Stimulated activated CD4-positive, alpha-beta T cell treated with anti-CD3 and anti-CD28 coated beads, TNF-alpha, amount 100 ng/mL, for 4 hours (primary cell): ENCODE measurements around the gene DTD1.
"Not testable (repeated sequence)": the region's sequence is repeated elsewhere in the genome, so short reads cannot be mapped to it uniquely, and the experiment has no call there.

Experiments
- DNase-seq, 3 experiments: peaks; one replicate each; pipeline ENCODE4 v3.0.0-alpha.2; 2020; ENCODE audit warnings: low read depth in 3 of 3

The DTD1 gene

DNA sequence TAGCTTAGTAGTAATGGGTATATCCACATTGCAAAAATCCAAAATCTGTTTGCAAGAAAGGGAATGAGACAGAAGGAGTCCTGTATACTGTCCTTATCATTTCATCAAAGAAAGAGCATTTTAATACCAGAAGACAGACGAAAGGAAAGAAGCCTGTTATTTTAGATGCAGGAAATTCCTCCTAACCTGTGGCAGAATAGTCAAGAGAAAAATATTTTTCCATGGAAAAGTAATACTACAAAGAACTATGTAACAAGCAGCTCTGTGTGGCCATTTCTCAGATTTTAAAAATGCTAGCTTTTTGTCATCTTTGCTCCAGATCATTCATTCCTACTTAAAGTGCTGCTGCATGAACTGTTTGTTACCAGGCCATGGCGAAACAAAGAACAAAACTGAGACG is 152.9 kb downstream of the DTD1 start:
- no peak for DNase-seq

DNA sequence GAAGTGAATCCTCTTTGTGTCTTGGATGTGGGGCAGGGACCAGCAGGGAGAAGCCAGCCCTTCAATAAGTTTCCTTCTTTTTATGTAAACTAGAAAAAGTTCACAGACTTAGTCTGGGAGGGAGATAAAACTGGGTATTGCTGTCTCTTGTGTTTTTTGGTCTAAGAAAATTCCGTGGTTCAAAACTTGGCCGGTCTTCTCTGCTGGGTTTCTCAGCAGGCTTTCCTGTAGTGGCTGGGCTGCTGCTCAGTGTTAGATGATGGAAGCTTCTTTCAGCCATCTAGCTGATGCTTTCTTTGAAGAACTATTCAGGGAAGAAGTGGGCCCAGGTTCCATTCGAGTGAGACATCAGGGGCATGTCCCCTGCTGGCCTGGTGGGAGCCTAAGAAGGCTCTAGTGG is 155.0 kb downstream of the DTD1 start:
- DNase-seq: no peak

DNA sequence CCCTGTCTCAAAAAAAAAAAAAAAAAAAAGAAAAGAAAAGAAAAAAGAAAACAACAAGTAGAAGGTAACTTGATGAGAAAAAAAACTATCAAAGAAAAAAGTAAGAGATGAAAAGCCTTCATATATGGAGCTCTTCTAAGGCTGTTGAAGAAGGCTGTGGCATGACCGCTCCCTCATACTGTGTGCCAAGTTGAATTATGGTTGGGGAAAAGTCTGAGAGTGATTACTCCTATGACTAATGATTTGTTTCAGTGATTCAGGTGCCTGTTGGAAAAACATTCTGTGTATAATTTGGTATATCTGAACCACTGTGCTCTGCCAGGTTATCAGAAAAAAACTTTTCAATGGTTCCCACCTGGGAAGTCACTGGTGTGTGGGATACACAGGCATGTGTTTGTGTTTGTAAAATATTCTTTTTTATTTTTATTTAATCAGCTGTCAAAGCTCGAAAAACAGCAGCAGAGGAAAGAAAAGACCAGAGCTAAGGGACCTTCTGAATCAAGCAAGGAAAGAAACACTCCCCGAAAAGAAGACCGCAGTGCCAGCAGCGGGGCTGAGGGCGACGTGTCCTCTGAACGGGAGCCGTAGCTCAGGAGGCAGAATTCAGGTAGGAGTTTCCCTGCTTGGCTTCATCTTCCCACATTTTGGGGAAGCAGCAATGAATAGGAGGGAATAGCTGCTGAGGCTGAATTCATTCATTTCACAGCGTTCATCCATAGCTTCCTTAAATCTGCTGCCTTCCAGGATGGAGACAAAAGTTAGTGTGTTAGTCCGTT is 156.0 kb downstream of the DTD1 start:
- no peak for DNase-seq

DNA sequence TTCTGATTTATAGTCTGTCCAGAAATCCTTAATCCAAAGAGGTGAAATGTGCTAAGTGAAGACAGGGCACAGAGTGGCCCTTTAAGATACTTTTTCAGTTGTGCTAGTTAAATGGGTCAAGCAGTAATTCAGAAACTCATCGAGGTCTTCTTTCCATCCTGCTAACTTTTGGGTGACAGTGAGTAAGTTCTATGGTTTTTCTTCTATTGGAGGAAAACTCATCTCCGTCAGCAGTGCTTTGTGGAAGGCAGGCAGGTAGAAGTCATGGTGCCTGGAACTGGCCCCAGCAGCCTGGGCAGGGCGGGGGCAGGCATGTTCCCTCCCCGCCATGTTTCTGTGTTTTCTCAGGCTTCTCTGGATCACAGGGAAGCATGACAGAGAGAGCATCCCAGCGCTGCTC is 159.2 kb downstream of the DTD1 start:
- DNase-seq: no peak

DNA sequence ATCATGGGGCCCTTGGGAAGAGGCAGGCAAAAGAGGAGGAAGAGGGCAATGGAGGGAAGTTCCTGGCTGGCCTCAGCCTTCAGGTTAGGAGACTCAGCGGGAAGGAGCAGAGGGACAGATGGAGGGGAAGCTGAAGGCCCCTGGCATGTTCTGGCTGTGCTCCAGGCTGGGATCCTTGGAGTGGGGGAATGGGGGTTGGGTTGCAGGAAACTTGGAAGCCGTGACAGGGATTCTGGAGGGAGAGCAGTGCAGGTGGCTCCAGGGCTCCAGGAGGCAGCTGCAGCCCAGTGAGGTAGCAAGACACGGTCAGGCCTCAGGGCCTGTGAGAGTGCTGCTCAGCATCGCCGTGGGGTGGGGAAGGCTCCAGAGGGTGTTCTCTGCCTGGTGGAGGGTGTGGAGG is 161.1 kb downstream of the DTD1 start:
- DNase-seq: no peak

DNA sequence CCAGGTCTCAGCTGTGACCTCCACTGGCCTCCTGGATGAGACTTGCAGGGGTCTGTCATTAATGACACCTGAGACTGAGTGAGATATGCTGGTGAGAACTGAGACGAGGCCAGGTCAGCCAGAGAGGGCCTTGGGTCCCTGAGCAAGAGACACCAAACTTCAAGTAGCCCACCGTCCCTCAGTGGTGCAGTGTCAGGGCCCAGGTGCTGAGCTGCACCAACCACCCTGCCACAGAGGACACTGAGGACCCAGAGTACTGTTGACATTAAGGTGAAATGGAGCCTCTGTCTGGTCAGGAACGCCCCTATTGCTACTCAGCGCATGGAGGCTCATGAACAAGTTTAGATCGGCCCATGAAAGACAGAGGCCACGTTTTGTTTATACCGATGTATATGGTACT is 161.7 kb downstream of the DTD1 start:
- DNase-seq: no peak

DNA sequence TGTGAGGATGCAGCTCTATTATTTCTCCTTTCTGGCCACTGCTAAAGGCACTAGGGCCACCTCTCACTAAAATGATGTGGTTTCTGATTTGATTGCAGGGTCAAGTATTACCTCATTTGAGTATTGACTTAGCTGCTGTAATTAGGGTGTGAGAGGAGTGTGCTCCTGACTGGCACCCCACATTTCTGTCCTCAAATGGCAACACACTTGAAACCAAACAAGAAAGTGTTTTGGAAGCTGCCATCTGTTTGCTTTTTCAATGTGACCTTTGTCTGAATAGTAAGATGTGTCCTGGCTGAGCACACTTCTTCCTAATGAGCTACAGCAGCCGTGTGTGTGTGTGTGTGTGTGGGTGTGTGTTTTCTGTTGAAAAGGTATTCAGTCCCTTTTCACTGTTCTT is 162.9 kb downstream of the DTD1 start:
- no peak for DNase-seq

DNA sequence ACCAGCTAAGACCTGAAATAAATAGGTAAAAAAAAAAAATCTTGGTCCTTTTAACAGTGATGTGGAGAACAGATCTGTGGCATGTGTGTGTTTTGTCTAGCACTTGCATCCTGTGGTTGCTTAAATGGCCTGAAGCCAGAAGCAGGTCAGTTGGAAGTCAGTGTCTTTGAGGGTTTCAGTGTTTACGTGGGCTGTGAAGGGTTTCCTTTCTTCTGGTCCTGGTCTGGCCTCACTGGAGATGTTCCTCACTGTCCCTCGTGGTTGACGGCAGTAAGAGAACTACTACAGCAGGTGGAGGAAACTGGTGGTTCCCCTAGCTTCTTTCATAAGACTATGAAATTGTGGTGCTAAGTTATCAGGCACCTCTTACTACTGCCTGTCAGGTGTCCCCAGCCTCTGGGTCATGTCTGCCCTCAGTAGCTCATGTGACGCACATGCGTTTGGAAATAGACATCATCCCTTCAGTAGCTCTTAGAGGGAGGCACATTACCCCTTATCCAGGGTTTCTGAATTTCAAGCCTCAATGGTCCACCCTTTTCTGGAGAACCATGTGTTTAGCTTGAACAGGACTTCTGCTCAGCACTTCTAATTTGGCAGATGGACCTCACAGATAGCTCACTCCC is 166.3 kb downstream of the DTD1 start:
- DNase-seq: no peak

DNA sequence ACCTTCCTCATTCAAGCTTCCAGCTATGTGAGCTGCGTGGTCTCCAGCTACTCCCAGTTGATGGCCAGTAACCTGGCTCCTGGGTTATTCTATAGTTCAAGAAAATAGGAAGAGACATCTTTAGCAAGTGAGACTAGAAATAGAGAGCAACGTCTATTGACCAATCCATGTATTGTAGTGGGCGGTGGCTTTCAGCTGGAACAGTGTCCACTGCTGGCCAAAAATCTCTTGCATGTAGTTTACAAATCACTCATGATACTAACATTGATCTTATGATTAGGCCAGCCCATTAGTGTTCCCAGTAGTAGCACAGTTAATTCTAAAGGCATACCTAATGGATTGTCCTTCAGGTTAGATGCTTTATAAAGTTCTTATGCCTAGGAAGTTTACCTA is 166.8 kb downstream of the DTD1 start:
- no peak for DNase-seq

DNA sequence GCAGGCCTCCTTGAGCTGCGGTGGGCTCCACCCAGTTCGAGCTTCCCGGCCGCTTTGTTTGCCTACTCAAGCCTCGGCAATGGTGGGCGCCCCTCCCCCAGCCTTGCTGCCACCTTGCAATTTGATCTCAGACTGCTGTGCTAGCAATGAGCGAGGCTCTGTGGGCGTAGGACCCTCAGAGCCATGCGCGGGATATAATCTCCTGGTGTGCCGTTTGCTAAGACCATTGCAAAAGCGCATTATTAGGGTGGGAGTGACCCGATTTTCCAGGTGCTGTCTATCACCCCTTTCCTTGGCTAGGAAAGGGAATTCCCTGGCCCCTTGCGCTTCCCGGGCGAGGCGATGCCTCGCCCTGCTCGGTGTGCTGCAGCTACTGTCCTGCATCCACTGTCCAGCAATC is 173.0 kb downstream of the DTD1 start:
- DNase-seq: not testable (repeated sequence)

DNA sequence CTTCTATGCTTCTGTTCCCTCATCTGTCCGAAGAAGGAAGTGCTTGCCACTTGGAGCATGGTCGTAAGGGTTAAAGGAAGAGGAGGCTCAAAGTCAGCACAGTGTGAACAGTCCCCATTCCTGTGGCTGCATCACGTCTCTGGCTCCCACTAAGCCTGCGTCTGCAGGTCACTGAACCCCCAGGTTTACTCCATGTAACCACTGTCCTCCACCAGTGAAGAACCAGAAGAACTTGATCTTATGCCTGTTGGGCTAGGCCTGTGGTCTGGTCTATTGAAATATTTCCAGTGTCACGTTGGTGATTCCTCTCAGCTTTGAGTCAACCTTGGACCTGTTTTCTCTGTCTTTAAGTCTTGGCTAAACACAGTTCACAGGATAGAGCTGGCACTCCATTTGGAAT is 179.8 kb downstream of the DTD1 start:
- no peak for DNase-seq

DNA sequence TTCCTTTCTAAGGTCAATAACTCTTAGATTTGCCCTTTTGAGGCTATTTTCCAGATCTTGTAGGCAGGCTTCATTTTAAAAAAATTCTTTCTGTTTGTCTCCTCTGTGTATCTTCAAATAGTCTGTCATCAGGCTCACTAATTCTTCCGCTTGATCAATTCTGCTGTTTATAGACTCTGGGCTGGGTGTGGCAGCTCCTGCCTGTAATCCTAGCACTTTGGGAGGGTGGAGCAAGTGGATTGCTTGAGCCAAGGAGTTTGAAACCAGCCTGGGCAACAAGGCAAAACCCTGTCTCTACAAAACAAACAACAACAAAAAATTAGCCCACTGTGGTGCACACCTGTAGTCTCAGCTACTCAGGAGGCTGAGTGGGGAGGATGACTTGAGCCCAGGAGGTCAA is 185.7 kb downstream of the DTD1 start:
- no peak for DNase-seq

DNA sequence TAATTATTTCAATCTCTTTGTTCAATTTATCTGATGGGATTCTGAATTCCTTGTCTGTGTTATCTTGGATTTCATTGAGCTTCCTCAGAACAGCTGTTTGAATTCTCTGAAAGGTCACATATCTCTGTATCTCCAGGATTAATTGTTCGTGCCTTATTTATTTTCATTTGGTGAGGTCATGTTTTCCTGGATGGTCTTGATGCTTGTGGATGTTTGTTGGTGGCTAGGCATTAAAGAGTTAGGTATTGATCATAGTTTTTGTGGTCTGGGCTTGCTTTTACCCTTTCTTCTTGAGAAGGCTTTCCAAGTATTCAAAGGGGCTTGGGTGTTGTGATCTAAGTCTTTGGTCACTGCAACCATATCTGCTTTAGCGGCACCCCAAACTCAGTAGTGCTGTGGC is 186.4 kb downstream of the DTD1 start:
- DNase-seq: no peak

DNA sequence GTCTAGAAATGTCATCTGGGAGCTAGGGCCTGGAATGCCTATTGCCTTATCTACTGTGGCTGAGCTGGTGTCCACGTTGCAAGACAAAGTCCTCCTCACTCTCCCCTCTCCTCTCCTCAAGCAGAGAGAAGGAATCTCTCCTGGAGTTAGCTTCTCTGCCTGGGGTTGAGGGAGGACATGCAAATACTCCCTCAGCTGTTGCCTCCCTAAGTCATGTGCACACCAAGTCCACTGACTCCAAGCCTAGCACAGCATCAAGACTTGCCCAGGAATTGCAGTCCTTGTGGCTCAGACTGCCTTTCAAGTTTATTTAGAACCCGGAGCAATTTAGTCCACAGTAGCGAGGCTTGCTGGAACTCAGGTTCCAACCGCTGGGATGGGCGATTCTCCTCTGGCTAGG is 187.8 kb downstream of the DTD1 start:
- no peak for DNase-seq

DNA sequence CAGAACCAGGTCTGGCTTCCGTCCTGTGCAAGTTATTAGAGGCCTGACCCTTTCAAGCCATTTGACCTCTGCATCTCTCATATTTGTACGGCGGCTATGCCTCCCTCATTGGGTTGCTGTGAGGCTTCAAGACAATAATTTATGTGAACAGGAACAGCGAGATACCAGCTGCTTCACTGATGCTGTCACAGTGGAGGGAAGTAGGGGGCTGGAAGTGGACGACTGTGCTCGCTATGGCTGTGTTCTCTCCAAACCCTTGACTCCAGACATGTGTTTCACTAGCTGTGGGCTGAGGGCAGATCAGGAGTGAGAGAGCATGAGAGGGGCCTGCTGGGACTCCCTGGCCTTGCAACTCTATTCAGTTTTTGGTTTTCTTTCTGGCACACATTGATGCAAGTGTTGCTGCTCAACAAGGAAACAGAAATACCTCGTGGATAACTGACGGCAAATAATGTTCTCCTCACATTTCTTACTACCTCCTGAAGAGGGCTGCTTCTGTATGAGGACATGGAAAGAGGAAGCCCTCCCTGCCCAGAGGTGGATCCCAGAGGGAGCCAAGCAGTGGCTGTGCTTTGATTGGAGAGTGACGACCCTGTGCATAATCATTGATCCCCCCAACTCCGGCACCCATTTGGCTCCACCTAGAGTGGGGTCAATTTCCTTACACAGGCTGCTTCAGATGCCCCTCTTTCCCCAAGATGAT is 191.0 kb downstream of the DTD1 start:
- no peak for DNase-seq

DNA sequence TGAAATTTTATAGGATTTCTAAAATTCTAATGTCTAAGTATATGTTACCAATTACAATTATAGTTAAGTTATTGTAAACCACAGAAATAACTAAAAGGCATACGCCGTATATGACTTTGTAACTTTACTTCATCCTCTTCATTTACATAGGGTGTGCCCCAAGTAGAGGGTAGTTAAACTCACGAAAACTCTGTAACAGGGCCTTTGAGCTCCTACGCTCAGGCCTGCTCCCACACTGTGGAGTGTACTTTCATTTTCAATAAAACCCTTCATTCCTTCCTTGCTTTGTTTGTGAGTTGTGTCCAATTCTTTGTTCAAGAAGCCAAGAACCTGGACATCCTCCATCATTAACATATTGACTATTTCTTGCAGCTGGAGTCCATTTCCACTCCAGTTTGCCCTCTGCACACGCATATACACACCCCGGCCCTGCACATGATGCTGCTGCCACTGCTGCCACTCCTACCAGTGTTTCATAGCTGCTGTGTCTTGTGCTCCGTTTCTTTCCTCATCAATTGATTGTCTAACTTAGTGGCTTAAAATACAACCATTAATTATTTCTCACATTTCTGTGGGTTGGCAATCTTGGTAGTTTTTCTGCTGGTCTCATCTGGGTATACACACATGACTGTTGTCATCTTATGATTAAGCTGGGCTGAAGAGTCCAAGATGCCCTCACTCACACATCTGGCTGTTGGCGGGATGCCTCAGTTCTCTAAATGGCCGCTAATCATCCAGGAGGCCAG is 192.7 kb downstream of the DTD1 start:
- no peak for DNase-seq

DNA sequence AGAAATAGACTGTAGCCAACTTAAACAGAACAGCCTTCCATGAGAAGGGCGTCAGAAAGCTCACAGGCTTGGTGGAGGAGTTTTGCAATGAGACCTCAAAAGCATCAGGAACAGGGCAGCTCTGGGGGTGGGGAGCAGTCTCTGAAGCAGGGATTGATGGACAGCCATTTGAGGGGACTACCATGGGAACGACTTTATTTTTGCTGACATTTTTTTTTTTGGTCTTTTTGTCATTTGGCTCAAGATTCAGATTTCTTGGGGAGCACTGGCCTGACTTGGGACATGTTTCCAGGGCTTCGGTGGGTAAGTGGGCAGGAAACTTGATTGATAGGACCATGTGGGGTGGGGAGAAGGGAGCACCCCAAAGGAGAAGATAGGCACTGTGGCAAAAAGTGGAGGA is 193.7 kb downstream of the DTD1 start:
- no peak for DNase-seq

DNA sequence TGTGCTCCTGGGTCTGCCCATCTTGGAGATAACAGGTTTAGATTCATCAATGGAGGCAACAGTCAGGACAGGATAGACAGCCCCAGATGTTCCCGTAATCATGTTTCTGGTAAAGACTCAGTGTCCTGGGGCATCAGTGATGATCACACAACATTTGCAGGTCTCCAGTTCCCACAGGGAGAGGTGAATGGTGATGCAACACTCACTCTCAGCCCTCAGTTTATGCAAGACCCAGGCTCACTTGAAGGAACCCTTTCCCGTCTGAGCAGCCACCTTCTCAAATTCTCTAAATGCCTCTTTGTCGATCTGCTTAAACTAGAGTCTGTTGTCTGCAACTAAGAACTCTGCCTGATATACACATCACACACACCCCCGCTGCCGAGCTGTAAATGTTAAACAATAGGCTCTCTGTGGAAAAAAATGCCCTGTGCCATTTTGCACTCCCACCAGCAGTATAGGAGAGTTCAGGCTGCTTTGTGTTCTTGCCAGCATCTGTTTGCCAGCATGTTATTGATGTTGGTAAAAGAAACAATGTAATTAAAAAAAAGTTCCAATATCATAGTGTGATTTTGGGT is 195.6 kb downstream of the DTD1 start:
- DNase-seq: no peak

DNA sequence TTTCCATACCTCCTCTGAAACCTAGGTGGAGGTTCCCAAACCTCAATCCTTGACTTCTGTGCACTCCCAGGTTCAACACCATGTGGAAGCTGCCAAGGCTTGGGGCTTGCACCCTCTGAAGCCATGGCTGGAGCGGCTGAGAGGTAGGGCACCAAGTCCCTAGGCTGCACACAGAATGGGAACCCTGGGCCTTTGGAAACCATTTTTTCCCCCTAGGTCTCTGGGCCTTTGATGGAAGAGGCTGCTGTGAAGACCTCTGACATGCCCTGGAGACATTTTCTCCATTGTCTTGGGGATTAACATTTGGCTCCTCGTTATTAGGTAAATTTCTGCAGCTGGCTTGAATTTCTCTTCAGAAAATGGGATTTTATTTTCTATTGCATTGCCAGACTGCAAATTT is 199.2 kb downstream of the DTD1 start:
- DNase-seq: not testable (repeated sequence)

DNA sequence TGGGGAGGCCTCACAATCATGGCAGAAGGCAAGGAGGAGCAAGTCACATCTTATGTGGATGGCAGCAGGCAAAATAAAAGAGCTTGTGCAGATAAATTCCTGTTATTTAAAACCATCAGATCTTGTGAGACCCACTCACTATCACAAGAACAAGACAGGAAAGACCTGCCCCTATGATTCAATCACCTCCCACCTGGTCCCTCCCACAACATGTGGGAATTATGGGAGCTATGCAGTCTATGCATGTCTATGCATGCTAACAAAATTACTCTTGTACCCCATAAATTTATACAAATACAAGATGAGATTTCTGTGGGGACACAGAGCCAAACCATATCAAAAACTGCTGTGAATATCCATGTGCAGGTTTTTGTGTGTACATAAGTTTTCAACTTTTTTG is 200.2 kb downstream of the DTD1 start:
- no peak for DNase-seq

DNA sequence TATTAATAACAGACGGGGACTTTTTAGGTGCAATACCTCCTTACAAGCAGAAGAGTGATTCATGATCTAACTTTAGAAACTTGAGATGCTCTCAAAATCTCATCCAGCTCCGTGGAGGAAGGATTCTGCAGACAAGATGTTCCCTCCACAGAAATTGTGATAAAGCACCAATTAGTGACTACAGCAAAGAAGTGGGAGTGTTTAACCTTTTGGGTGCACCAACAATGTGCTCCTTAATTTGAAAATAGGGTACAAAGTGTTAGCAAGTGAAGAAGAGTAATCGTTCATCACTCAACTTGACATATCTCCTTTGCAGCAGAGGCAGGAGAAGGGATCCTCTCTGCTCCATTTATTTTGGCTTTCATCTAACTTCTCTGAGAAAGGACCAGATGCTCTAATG is 202.9 kb downstream of the DTD1 start:
- no peak for DNase-seq
